Uterine smooth muscle cell (primary cell): Measurements from ENCODE around the gene TVP23B. TPM values are rescaled to one million over a fixed set of nuclear protein-coding genes. Genes with fewer than 3 reads are reported as not detected.

ENCODE experiments used
- total RNA-seq: library from RNA; depleted of rRNA; stranded (reverse); fragments of >200 nt; gene quantifications from 2 replicates; pipeline ENCODE4 v1.2.3, GENCODE V29; 2014

Gene TVP23B
- 99.5 and 131 TPM in 2 replicates for total RNA-seq

DNA sequence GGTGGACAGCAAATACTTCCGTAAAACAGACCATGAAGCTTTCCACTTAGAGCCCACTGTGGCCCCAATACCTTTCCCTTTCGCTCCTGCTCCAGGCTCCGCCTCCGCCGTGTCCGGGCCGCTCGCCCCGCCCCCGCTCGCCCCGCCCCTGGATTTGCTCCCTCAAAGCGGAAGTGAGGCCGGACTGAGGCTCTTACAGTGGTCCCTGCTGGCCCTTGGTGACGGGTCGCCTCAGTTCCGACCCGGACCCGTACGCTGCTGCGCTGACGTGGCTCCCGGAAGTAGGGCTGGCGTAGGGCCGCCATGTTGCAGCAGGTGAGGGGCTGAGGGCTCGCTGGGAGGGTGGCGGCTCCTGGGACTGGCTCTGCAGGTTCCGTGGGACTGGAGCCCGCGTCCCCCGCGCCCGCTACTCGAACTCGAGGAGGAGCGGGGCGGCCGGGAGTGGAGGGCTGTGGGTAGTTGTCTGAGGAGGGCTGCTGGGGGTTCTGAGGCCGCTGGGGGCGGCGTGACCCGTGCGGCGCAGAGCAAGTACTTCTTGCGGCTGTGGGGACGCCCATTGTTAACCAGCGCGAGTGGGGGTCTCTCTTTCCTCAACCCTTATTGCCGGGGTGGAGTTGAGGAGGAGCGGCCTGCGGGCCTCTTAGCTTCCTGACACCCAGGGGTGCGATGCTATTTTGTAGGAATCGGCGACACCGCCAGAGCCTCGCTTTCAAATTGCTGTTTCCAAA is at the start of gene TVP23B:
TVP23B (plus strand) TSS at position 193 of the 728 bp plus-strand sequence; CDS start at position 304, 111 bp downstream.

GRCh38 chr17:18743699-18744421 is 37.1 kb upstream of the TVP23B start, which contains the start of gene FBXW10:
Gene FBXW10, plus strand, starts transcription at chr17:18744054. Its CDS starts 191 bp downstream, at chr17:18744245.

Other genes with a start within 250 kb of the TVP23B start
- gene TBC1D28, start 136.8 kb upstream of the TVP23B start, total RNA-seq, result not detected in 2 replicates
- 3.7 and 5.1 TPM in 2 replicates for gene FOXO3B, start 98.9 kb upstream of the TVP23B start, total RNA-seq
- under 0.01 and 0.12 TPM in 2 replicates for gene FBXW10, start 37.1 kb upstream of the TVP23B start, total RNA-seq
- 50.6 and 50.9 TPM in 2 replicates for gene PRPSAP2, start 76.9 kb downstream of the TVP23B start, total RNA-seq
- gene SLC5A10, start 171.0 kb downstream of the TVP23B start, total RNA-seq, result under 0.01 TPM in 1 of 2 replicates, not detected in the other
- gene FAM83G, start 223.6 kb downstream of the TVP23B start, total RNA-seq, result 19.1 and 22.4 TPM in 2 replicates